ENCODE results near the gene TPPP3. TPM values are rescaled to one million over a fixed set of nuclear protein-coding genes. Genes with fewer than 3 reads are reported as not detected.
"Not testable (repeated sequence)": the region's sequence is repeated elsewhere in the genome, so short reads cannot be mapped to it uniquely, and the experiment has no call there.

TPPP3 gene
- polyA plus RNA-seq, 1 donor = 42.7 TPM

DNA sequence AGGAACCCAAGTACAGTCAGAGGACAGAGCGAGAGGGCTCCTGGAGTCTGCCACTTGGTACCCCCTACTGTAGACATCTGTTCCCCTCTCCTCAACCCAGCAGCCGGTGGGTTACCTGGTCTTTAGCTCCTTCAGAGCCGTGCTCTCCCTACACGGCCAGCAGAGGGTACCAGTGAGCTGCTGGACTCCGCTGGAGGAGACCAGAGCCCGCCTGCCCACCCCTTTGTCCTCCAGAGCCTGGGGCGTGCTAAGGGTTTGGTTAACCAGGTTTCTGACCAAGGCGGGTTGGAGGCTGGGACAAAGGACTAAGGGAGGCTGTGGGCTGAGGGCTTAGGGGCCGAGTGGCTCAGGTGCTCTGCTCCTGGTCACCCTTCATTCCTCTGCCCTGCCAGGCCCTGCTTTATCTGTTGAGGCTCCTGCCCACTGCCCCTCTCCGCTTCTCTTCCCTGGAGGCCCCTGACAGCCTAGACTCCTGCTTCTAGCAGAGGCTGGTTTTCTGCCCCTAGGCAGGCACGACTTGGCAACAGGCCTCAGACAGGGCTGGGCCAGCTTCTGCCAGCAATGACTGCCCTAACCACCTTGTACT is 34.9 kb upstream of the TPPP3 start:
- DNase-seq = peak; percentile 76

DNA sequence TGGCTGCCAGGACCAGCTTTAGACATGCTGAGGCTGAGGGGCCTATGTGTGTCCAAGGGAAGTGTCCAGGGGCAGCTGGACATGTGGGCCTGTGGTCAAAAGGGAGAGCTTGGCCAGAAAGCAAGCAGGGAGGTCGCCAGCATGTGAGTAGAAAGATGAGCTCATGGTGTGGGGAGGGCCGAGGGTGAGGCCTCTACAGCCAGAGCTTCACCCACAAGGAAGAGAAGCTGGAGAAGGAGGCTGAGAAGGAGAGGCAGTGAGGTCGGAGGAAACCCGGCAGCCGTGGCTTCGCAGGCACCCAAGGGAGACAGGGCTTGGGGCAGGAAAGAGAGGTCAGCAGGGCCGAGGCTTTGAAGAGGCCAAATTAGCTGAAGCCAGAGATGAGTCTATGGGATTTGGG is 33.7 kb upstream of the TPPP3 start:
- no peak for DNase-seq

DNA sequence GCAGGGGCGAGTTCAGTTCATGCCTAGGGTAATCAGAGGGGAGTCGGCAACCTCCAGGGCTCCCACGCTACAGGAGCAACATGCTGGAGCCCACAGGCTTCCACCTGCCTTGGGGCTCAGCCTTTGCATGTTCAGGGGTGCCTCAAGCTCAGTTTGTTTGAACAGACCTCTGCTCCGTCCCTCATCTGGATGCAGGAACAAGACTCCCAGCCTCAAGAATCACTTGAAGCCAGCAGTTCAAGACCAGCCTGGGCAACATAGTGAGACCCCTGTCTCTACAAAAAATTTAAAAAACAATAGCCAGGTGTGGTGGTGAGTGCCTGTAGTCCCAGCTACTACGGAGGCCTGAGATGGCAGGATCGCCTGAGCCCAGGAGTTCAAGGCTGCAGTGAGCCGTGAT is 32.7 kb upstream of the TPPP3 start:
- DNase-seq = no peak

DNA sequence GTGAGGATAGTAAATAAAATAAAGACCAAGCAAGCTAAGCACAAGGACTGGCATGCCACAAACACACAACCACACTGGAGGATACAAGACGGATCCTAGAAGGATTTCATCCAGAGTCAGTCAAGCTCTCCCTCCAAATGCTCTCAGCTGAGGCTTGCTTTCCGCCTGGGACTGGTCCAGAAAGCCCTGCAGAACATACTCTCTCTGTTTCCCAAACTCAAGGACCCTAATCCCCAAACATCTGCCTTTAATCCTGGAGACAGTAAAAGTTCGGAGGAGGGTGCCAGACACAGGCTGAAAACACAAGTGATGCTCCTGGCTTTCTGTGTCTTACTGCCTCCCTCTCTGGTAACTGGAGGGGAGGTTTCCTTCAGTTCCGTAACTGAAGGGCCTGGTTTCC is 32.3 kb upstream of the TPPP3 start:
- DNase-seq = no peak

DNA sequence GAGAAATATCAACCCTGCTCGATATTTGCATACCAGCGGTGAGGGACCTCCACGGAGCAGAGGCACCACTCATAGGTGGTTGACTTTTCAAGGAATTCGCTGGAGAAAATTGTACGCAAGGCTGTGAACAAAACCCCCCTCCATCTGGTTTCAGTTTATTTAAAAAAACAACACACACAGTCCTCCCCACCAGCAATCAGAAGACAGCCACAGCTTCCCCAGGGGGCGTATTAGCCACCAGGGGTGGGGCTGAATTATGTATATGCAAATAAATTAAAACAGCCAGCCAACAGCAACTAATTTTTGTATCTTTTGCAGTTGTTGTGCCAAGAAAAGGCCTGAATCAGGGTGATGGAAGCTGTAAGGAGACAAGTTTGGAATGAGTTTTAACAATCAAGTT is 31.8 kb upstream of the TPPP3 start:
- no peak for DNase-seq

DNA sequence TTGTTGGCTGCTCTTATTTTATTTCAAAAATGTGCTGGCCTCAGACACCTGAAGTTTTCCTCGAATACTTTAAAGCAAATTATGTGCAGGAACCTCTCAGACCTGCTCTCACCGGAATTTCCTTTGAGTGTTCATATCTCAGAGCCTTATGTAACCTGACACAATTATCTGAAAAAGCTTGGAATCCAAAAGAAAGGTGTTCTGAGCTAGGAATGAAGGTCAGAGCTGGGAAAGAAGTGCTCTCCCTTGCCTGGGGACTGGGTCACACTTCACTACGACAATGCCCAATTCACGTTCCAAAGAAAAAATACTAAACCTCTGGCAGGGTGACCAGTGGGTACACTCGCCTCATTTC is 30.9 kb upstream of the TPPP3 start:
- no peak for DNase-seq

DNA sequence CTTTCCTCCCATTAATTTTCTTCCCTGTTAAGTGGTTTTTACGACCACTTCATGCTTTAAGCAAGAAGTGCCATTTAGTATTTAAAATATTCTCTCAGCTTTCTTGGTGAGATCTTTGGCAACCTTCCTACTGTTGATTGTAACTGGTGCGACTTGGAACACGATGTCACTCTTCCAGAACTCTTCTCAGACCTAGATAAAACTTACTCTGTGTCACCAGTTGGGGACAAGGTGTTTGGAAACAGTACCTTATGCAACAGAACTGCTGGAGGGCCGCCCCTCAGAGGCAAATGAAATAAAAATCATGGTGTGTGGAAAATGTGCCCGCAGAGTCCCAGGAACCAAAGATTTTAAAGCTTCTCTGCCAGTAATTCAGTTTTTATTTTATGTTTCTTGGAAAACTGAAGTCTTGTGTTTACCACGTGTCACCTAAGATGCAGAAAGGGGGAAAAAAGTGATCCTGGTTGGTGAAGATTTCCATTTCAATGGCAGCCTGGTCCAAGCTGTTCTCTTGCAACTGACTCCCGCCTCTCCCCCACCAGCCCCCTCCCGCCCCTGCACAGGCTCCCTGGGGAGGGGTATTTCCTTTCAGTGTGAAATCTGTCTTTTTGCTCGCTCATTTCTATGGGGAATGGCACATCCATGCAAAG is 30.4 kb upstream of the TPPP3 start:
- DNase-seq = no peak

DNA sequence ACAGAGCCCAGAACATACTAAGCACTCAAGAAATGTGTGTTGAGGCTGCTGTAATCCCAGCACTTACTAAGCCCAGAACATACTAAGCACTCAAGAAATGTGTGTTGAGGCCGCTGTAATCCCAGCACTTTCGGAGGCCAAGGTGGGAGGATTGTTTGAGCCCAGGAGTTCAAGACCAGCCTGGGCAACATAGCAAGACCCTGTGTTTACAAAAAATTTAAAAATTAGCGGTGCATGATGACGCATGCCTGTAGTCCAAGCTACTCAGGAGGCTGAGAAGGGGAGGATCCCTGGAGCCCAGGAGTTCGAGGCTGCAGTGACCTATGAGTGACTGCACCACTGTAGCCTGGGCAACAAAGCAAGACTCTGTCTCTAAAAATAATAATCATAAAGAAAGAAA is 29.7 kb upstream of the TPPP3 start:
- no peak for DNase-seq

DNA sequence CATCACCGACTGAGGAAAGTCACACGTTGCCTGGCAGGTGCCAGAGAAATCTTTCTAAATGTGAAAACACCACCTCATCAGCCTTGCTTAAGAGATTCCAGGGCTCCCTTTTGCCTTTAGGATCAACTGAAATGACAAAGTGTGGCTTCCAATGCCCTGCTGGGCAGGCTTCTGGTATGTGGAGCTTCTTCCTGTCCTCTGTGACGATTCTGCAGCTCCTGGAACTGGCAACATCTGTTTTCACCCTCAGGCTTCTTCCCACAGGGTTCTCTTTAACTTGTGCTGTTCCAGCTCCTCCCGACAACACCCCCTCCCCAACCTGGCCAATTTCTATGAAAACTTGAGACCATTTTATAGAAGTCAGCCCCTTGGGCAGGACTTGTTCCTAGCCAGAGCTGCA is 27.7 kb upstream of the TPPP3 start:
- DNase-seq = no peak

DNA sequence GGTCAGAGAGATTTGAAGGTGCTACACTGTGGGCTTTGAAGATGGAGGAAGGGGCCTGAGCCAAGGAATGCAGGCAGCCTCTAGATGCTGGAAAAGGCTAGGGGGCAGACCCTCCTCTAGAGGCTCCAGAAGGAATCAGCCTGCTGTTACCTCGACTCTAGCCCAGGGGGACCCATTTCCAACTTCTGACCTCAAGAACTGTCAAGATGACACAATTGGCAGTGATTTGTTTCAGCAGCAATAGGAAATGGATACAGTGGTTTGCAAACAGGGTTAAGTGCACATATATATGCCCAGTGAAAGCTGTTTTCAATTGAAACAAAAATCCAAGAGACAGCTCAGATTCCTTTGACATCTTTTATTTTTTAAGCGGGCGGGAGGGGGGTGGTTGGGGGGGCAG is 26.6 kb upstream of the TPPP3 start:
- DNase-seq = no peak

DNA sequence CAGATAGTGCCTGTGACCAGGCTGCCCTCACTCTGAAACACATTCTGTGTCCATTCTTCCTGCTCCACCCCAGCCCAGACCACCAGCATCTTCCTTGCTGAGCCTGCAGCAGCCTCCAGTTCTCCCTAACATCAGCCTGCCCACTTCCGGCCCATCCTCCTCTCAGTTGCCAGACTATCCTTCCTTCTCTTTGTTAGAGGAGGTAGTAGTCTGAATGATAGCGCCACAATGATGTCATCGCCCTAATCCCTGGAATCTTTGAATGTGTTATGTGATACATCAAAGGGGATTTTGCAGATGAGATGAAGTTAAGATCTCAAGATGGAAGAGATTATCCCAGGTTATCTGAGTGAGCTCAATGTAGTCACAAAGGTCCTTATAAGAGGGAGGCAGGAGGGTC is 26.2 kb upstream of the TPPP3 start:
- no peak for DNase-seq

DNA sequence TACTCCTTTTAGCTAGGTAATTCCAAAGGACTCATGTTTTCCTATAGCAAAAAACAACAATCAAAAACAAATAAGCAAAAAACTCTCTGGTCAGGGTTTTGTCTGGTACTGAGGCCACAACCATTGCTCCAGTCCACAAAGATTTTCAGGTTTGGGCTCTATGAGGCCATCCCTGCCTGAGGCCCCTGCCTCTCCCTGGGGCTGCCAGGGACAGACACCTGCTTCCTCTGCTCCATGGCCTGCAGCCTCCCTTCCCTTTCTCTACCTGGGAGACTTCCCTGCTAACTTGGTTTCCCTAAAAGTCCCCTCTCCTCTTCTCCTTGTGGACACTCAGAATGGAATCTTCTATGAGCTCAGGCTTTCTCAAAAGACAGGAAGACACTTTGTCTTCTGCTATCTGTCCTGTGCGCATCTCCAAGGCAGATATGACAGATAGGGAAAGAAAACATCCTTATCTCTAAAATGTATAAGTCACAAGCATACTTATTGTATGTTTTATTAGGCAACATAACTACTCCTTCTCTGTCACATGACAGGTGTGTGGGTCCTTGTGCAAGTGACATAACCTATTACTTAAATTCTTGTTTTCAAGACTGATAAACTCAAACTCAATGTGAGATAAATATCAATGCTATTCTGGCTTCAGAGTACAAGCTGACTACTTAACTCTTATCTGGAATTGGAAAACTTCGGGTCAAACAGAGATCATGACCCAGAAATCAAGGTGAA is 24.2 kb upstream of the TPPP3 start:
- DNase-seq = no peak

DNA sequence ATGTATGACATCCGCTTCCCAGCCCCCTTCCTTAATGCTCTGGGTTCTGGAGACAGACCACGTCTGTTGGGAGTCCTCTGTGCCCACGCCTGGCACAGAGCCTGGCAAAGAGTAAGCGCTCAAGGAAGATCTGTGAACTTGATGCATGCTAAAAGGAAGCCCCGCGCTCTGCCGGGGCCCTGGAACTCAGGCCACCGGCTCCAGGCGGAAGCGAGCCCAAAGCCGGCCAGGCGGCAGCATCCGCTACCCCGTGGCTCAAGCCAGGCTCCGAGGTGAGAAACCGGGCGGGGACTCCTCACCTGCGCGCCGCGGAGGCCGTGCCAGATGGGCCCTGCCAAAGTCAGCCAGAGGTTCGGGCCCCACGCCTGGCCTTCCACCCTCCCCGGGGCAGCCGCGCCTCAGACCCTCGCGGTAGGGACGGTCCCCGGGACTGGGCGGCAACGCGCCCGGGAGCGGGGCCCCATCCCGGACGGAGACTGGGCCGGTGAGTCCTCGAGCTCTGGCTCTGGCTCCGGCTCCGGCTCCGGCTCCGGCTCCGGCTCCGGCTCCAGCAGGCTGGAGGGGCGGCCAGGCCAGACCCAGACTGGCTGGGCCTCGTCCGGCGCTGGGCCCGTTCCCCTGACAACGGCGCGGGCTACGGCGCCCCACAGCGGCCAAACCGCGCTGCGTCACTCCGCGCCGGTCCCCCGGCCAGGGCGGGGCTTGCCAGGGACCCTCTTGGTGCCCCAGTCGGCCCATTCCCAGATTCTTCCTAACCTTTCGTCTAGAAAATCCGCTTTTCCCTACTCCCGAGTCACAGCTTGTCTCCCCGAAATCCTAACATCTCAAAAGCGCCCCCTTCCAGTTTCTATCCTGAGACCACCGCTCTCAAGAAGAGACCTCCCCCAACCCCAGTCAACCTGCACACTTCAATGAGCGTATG is 22.8 kb upstream of the TPPP3 start, which contains the start of gene ZDHHC1:
TSS of gene ZDHHC1 (minus strand) at position 606 of the 922 bp plus-strand sequence. CDS start 8,702 bp downstream, outside the sequence.
- DNase-seq = no peak

DNA sequence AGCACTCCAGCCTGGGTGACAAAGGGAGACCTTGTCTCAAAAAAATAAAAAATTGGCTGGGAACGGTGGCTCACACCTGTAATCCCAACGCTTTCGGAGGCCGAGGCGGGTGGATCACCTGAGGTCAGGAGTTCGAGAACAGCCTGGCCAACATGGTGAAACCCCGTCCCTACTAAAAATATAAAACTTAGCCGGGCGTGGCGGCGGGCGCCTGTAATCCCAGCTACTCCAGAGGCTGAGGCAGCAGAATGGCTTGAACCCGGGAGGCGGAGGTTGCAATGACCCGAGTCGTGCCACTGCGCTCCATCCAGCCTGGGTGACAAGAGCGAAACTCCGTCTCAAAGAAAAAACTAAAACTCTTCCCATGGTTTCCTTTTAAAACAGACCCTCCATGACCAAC is 22.1 kb upstream of the TPPP3 start:
- DNase-seq = not testable (repeated sequence)

DNA sequence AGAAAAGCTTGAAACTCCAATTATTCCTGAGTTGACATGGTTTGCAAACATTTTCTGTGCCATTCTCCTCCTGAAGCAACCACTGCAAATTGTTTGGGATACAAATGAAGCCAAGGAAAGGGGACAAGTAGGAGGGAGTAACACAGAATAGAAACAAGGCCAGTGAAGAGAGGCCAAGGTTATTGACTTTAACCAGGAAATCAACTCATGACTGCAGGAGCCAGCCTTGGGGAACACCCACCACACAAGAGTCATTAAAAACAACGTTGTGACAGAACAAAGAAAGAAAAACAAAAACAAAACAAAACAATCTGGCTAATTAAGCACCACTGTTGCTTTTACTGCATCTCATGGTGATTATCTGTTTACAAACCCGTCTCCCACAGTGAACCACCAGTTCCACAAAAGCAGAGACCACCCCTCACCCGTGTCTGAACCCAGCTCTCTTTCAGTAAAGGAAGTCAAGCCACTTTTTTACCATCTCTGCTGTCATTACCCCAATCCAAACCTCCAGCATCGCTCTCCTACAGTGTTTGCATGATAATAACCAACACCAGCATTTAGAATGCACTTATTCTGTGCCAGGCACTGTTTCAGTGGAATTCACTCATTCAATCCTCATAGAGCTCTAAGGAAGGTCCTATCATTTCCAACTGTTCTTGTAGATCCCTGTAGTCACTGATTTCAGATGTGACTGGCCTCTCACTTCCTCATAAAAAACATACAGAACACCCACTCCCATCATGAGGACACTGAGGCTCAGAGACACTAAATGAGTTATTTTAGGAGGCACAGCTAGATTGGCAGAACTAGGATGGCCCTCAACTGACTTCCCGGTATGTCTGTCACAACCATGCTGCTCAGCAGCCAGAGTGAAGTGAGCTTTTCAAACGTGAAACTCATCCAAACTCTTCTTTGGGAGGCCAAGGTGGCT is 20.9 kb upstream of the TPPP3 start:
- DNase-seq = no peak

DNA sequence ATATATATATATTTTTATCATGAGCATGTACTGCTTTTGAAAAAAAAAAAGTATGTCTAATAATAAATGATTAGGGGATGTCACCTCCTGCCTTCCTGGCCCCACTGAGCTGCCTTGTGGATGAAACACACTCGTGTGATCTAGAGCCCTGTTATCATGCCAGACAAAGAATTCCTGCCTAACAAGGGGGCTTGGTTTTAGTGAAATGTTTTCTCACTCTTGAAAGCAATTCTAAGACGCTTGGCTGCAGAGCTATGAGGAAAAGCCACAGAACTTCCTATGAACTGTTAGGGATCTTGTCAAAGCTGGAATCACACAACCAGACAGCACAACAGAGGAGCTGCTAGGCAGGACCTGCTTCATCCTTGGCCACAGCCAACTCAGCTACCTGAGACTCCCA is 19.0 kb upstream of the TPPP3 start:
- DNase-seq = no peak

DNA sequence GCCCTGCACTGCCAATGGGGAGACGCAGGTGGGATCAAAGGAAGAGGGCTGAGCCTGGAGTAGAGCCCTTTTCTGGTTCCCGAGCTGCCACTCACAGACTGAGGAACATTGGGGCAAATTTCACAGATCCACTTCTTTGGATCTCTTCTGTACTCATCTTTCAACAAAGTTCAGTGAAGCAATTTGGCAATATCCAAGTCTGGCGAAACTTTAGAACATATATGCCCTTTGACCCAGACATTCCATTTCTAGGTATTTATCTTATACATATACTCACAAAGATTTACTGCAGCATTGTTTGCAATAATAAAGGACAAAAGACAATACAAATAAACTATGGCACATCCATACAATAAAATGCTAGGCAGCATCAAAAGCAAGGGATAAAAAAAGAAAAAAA is 18.0 kb upstream of the TPPP3 start:
- no peak for DNase-seq

DNA sequence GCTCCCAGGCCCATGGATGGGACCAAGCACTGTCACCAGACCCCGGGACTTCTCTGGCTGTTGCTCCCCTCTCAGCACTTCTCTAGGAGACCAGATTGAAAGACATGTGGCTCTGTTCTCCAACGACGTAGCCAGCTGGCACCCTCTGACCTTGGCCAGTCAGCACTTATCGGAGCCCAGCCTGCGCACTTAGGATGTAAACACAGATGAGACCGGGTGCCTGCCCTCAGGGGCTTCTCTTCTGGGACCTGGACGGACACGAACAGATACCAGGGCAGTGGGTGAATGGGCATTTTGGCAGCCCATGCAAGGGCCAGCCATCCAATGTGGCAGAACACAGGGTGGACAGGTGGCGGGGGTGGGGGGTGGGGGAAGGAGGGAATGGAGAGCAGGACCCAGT is 16.3 kb upstream of the TPPP3 start:
- DNase-seq = no peak

DNA sequence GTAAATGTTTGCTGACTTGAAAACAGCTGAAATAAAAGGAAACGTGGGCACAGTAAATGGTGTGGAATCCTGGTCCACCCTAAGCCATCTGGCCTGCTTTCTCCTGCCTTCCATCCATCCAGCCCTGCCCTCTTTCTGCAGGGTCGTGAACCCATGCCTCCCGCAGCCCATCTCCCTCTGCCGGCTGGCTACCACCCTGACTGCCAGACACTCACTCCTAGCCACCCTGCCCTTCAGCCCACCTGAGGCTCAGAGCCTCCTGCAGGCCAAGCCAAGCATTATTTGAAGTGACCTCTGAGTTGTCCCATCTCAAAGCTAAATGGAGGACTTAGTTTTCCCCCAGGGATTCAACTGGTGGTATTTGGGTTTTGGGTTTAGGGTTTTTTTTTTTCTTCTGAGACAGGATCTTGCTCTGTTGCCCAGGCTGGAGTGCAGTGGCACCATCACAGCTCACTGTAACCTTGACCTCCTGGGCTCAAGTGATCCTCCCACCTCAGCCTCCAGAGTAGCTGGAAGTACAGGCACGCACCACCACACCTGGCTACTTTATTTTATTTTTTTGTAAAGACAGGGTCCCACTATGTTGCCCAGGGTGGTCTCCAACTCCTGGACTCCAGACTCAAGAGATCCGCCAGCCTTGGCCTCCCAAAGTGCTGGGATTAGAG is 14.6 kb upstream of the TPPP3 start:
- DNase-seq = no peak

DNA sequence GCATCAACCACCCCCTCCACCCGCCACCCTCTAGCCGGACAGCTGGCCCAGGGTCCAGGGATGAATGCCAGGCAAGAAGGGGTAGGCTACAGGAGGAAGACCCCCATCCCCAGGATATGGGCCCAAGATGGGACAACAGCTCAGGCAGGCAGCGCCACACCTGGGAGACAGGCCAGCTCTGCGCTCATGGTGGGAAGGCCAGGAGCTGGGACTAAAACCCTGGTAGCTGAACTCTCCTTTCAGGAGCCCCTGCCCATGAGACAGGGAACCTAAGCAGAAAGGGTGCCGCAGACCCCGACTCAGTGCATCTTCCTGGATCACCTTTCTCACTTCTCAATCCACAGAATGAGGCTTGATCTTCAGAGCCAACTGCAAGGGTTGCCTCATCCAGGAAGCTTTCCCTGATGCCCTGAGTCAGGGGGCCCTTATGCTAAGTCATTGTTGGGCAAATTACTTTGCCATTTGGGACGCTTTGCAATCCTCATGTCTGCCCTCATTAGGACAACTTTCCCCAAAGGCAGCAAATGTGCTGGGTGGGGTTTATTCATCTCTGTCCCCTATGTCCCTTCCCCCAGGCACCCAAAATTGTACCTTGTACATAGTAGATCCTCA is 14.0 kb upstream of the TPPP3 start:
- DNase-seq = no peak

All from left kidney (tissue), 2 donors.